ENCODE data around the gene HS6ST1.

The HS6ST1 gene

DNA sequence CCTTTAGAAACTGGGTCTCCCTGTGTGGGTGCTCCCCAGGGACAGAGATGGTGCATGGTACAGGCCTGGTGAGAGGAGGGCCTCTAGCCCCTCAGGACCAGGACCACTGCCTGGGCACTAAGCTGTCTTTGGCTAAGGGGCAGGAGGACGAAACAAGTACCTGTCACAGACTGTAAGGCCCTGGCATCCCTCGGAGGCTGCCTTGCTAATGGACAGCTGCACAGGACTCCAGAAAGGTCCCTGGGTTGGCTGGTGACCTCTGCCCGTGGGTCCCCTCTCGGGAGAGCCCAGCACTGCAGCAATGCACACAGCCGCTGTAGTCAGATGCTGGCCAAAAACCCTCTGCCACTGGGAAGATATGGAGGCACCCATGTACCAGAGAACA lies 14.3 kb downstream of the HS6ST1 start (continued):
- TF ChIP-seq SALL2 (tag by site-specific recombination; IDR thresholded peaks at IDR 0.05; ENCODE audit: borderline replicate concordance) (no peak), ZBTB17 (tag by site-specific recombination; IDR thresholded peaks at IDR 0.05) (no peak)

DNA sequence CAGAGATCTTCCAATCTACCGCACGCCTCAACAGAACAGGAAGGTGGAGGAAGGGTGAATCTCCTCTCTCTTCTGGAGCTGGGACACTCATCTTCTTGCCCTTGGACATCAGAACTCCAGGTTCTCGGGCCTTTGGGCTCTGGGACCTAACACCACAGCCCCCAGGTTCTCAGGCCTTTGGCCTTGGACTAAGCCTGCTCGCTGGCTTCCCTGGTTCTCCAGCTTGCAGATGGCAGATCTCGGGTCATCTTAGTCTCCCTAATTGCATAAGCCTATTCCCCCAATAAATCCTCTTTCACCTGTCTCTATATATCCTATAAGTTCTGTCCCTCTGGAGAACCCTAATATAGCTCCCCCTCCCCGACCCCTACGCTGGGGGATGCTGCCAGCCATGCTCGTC lies 14.8 kb downstream of the HS6ST1 start:
- Histone ChIP-seq H3K9me3 (ENCODE audit: control insufficient read depth, insufficient read depth, low read depth, low read length) (no peaks in the 10 kb centered on the region), H3K36me3 (ENCODE audit: control insufficient read depth in 2 of 2, insufficient read depth in 1 of 2, low read length in 2 of 2) (peaks cover 0 to 21% of the 10 kb centered on the region in 2 experiments; a peak in 1 of 3 replicates), H3K27ac (ENCODE audit: extremely low read depth, low read depth, low read length) (no peak overlapping the region), H3K4me3 (ENCODE audit: low read depth, low read length) (no peak overlapping the region), H3K4me1 (ENCODE audit: control insufficient read depth, insufficient read depth, low read length) (peaks cover 24% of the 10 kb centered on the region)
- ChIA-PET POLR2A (no interaction called here), CTCF (interaction anchor here (0.6 to 1.3 kb wide), 3 partner anchors 70 to 700 kb away, joined by 3 read pairs; no protein-coding TSS in a partner anchor)
- TF ChIP-seq, protein P1, sequence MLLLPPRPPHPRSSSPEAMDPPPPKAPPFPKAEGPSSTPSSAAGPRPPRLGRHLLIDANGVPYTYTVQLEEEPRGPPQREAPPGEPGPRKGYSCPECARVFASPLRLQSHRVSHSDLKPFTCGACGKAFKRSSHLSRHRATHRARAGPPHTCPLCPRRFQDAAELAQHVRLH (tag by site-specific recombination; IDR thresholded peaks at IDR 0.05): no peak
- no peak for TF ChIP-seq ZBTB17 (tag by site-specific recombination; IDR thresholded peaks at IDR 0.05)
- no peak for TF ChIP-seq ZNF518A (tag by site-specific recombination; conservative IDR thresholded peaks at IDR 0.05; ENCODE audit: low read depth)
- no peak for TF ChIP-seq ZIC2 (tag by site-specific recombination; IDR thresholded peaks at IDR 0.05)
- TF ChIP-seq ZBTB11 (tag by site-specific recombination; conservative IDR thresholded peaks at IDR 0.05; ENCODE audit: low read depth): no peak
- TF ChIP-seq, protein P2, sequence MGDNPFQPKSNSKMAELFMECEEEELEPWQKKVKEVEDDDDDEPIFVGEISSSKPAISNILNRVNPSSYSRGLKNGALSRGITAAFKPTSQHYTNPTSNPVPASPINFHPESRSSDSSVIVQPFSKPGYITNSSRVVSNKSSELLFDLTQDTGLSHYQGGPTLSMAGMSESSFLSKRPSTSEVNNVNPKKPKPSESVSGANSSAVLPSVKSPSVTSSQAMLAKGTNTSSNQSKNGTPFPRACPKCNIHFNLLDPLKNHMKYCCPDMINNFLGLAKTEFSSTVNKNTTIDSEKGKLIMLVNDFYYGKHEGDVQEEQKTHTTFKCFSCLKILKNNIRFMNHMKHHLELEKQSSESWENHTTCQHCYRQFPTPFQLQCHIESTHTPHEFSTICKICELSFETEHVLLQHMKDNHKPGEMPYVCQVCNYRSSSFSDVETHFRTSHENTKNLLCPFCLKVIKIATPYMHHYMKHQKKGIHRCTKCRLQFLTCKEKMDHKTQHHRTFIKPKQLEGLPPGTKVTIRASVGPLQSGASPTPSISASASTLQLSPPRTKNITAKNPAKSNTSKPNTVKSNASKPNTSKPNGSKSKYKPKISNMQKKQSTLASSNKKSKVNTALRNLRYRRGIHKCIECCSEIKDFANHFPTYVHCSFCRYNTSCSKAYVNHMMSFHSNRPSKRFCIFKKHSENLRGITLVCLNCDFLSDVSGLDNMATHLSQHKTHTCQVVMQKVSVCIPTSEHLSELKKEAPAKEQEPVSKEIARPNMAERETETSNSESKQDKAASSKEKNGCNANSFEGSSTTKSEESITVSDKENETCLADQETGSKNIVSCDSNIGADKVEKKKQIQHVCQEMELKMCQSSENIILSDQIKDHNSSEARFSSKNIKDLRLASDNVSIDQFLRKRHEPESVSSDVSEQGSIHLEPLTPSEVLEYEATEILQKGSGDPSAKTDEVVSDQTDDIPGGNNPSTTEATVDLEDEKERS (tag by site-specific recombination; IDR thresholded peaks at IDR 0.05): no peak
- no peak for TF ChIP-seq ZNF707 (tag by site-specific recombination; IDR thresholded peaks at IDR 0.05)

DNA sequence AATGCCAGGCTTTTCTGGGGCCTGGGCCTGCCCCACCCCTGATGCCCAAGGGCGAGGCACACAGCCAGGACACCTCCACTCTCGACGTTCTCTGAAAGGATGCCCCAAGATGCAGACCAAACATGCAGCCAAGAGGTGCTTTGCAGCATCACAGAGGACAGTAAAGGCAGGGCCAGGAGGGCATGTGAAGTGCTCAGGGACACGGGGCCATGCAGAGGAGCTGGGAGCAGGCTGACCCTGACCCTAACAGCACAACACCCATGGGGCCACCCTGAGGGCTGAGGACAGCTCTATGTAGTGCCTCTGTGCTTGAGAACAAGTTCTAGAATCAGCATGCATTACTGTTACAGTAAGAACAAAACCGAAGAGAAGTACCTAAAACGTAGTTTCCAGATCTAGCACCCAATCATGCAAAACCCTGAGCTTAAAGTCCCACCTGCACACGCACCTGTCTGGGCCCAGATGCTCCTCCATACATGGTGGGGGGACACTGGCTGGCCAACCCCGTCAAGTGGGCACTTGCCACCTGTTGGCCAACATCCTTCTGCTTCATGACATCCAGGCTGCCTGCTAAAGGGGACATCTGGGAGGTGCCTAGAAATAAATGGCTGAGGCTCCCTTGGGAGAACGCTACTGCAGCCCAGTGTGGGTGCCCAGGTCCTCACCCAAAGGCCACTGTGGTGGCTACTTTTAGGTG lies 15.4 kb downstream of the HS6ST1 start:
- Histone ChIP-seq H3K4me3 (ENCODE audit: low read depth, low read length) (no peak overlapping the region), H3K36me3 (ENCODE audit: control insufficient read depth in 2 of 2, insufficient read depth in 1 of 2, low read length in 2 of 2) (peaks cover 0 to 16% of the 10 kb centered on the region in 2 experiments; a peak in 1 of 3 replicates), H3K4me1 (ENCODE audit: control insufficient read depth, insufficient read depth, low read length) (peaks cover 24% of the 10 kb centered on the region), H3K9me3 (ENCODE audit: control insufficient read depth, insufficient read depth, low read depth, low read length) (no peaks in the 10 kb centered on the region), H3K27ac (ENCODE audit: extremely low read depth, low read depth, low read length) (no peak overlapping the region)
- POLR2A ChIA-PET: no interaction called here
- CTCF ChIA-PET: interaction anchor here (0.5 to 0.6 kb wide), 2 partner anchors 252 to 620 kb away, joined by 3 read pairs; no protein-coding TSS in a partner anchor
- no peak for TF ChIP-seq KLF17 (tag by site-specific recombination; IDR thresholded peaks at IDR 0.05)
- TF ChIP-seq, protein P3, sequence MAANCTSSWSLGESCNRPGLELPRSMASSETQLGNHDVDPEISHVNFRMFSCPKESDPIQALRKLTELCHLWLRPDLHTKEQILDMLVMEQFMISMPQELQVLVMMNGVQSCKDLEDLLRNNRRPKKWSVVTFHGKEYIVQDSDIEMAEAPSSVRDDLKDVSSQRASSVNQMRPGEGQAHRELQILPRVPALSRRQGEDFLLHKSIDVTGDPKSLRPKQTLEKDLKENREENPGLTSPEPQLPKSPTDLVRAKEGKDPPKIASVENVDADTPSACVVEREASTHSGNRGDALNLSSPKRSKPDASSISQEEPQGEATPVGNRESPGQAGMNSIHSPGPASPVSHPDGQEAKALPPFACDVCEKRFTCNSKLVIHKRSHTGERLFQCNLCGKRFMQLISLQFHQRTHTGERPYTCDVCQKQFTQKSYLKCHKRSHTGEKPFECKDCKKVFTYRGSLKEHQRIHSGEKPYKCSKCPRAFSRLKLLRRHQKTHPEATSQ (tag by site-specific recombination; IDR thresholded peaks at IDR 0.05): no peak
- no peak for TF ChIP-seq ZNF266 (tag by site-specific recombination; IDR thresholded peaks at IDR 0.05; ENCODE audit: low read depth)
- TF ChIP-seq YY1 (tag by site-specific recombination; IDR thresholded peaks at IDR 0.05): no peak
- no peak for TF ChIP-seq PRDM4 (tag by site-specific recombination; IDR thresholded peaks at IDR 0.05)
